ENCODE measurements around the gene PARD3. TPM values are rescaled to one million over a fixed set of nuclear protein-coding genes. Genes with fewer than 3 reads are reported as not detected.
A peak's percentile ranks its signal among the peaks of the same experiment; 100 is the strongest.

PARD3 gene
- polyA plus RNA-seq, 2 of the 4 experiments (the other 2 are of a cell fraction) = 110 to 200 TPM

GRCh38 chr10:34658934-34659333 lies 156.2 kb downstream of the PARD3 start:
- POLR2A ChIA-PET = no interaction called here
- no peak overlapping the region for H3K27ac ChIP-seq
- no peak overlapping the region for H3K4me2 ChIP-seq
- no peak for DNase-seq (ENCODE audit: low read depth in 1 of 2, low spot score in 1 of 2)
- no peaks in the 10 kb centered on the region for H3K9me3 ChIP-seq
- ATAC-seq = peak in 1 of 2 experiments; percentile 42; a peak in 1 of 6 replicates
- peaks cover 22% of the 10 kb centered on the region for H3K4me1 ChIP-seq
- no peak for FAIRE-seq
- TF ChIP-seq, protein P1, sequence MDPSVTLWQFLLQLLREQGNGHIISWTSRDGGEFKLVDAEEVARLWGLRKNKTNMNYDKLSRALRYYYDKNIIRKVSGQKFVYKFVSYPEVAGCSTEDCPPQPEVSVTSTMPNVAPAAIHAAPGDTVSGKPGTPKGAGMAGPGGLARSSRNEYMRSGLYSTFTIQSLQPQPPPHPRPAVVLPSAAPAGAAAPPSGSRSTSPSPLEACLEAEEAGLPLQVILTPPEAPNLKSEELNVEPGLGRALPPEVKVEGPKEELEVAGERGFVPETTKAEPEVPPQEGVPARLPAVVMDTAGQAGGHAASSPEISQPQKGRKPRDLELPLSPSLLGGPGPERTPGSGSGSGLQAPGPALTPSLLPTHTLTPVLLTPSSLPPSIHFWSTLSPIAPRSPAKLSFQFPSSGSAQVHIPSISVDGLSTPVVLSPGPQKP (IDR thresholded peaks at IDR 0.05; ENCODE audit: low read depth, low read length) = no peak
- no peak for TF ChIP-seq BHLHE40 (IDR thresholded peaks at IDR 0.05; ENCODE audit: low read depth, low read length)
- no peak for TF ChIP-seq CTCF (IDR thresholded peaks at IDR 0.05)
- TF ChIP-seq RARB (CRISPR knock-in tag; IDR thresholded peaks at IDR 0.05) = no peak
- no peak for TF ChIP-seq TP53 (CRISPR knock-in tag; IDR thresholded peaks at IDR 0.05)
- no peak for TF ChIP-seq CEBPB (IDR thresholded peaks at IDR 0.05)
- no peak for TF ChIP-seq ZFP36 (IDR thresholded peaks at IDR 0.05; ENCODE audit: borderline replicate concordance, partially characterized antibody)
- TF ChIP-seq CHD4 (IDR thresholded peaks at IDR 0.05; ENCODE audit: borderline replicate concordance) = no peak
- TF ChIP-seq RAD21 (conservative IDR thresholded peaks at IDR 0.05 in 1 of 2, IDR thresholded peaks at IDR 0.05 in 1 of 2) = no peak
- no peak for TF ChIP-seq HES2 (IDR thresholded peaks at IDR 0.05)
- no peak for TF ChIP-seq REST (IDR thresholded peaks at IDR 0.05)
- no peak for TF ChIP-seq HDAC2 (IDR thresholded peaks at IDR 0.05)
- TF ChIP-seq HEYL (CRISPR knock-in tag; IDR thresholded peaks at IDR 0.05) = no peak
- TF ChIP-seq SREBF2 (IDR thresholded peaks at IDR 0.05) = no peak
- TF ChIP-seq USF2 (IDR thresholded peaks at IDR 0.05) = no peak
- CTCF ChIA-PET = interaction anchor here (0.9 to 1.2 kb wide), 2 partner anchors 25 to 65 kb away, joined by 3 to 4 read pairs; no protein-coding TSS in a partner anchor
- 81% methylated on average over 1 of the region's 1 CpG for WGBS (ENCODE audit: missing lambda C conversion rate)
- no peak overlapping the region for H3K4me3 ChIP-seq

DNA sequence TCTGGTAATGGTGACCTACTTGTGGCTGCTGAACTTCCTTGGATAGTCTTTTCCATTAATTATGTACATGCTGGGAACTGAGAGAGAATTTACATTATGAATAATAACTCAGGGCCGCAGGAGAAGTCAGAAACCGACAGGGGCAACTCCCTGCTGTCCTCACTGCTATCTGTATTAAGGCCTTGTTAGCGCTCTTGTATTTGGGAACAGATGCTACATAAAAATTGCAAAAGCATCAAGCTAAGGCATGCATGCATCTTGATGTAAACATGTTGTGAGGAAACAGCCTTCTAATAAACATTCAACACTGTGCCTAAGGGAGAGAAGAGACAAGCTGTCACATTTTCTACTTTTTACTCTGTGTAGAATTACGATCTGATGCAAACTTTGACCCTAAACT lies 158.4 kb downstream of the PARD3 start:
- no peak for ATAC-seq
- ChIA-PET CTCF (interaction anchor here (1.0 to 3.8 kb wide), 12 partner anchors 9 to 370 kb away, joined by 3 to 32 read pairs (median 3); no protein-coding TSS in a partner anchor), POLR2A (no interaction called here)
- FAIRE-seq = no peak
- Histone ChIP-seq H3K4me1 (peaks cover 19% of the 10 kb centered on the region), H3K27ac (no peak overlapping the region), H3K4me2 (no peak overlapping the region), H3K9me3 (no peaks in the 10 kb centered on the region), H3K4me3 (no peak overlapping the region)
- no peak for DNase-seq (ENCODE audit: low read depth in 1 of 2, low spot score in 1 of 2)
- TF ChIP-seq SREBF2 (IDR thresholded peaks at IDR 0.05) = no peak
- TF ChIP-seq MAX (IDR thresholded peaks at IDR 0.05) = no peak
- TF ChIP-seq MAFK (IDR thresholded peaks at IDR 0.05; ENCODE audit: partially characterized antibody) = no peak
- TF ChIP-seq TFCP2L1 (CRISPR knock-in tag; IDR thresholded peaks at IDR 0.05) = no peak
- TF ChIP-seq FOXS1 (CRISPR knock-in tag; IDR thresholded peaks at IDR 0.05) = no peak
- 83% methylated on average over 4 of the region's 4 CpGs for WGBS (ENCODE audit: missing lambda C conversion rate)

Data from A549 (cell line).